GM12872 (cell line): ENCODE data around the gene LAMC3.

Experiments used
- CTCF ChIP-seq: IDR thresholded peaks from 3 replicates; pipeline ENCODE4 v1.5.1; 2011; ENCODE audit warnings: low read depth, mild to moderate bottlenecking, low read length, moderate library complexity; ENCODE audit not compliant: insufficient read depth

LAMC3 gene

GRCh38 chr9:130985606-130986162 is 23.3 kb upstream of the LAMC3 start:
- no peak for TF ChIP-seq CTCF

- no peak for TF ChIP-seq CTCF
Observed at GRCh38 chr9:130986356-130986965, 22.5 kb upstream of the LAMC3 start.

GRCh38 chr9:130987054-130987453 is 21.9 kb upstream of the LAMC3 start:
- no peak for TF ChIP-seq CTCF

GRCh38 chr9:130987738-130988399 is 21.1 kb upstream of the LAMC3 start:
- no peak for TF ChIP-seq CTCF

GRCh38 chr9:130988400-130988747 is 20.6 kb upstream of the LAMC3 start:
- TF ChIP-seq CTCF = no peak

- TF ChIP-seq CTCF = no peak
Observed at GRCh38 chr9:130988905-130989304, 20.1 kb upstream of the LAMC3 start.

- no peak for TF ChIP-seq CTCF
Observed at GRCh38 chr9:130989391-130989790, 19.6 kb upstream of the LAMC3 start.
